Activated T-cell treated with anti-CD3 and anti-CD28 coated beads, Interleukin-2, amount 50 U/mL, for 24 hours (primary cell): ENCODE results near the gene DQX1.

Experiments
- DNase-seq: peaks from one replicate; pipeline ENCODE4 v3.0.0-alpha.2; 2020
- H3K27ac Mint-ChIP-seq: 2 replicates; pipeline ENCODE4 v1.8.0; 2020; ENCODE audit warnings: mild to moderate bottlenecking, mixed read lengths
- H3K27me3 Mint-ChIP-seq: 2 replicates; pipeline ENCODE4 v1.8.0; 2020; ENCODE audit warnings: mixed read lengths
- H3K36me3 Mint-ChIP-seq: 2 replicates; pipeline ENCODE4 v1.8.0; 2020; ENCODE audit warnings: low read depth, mixed read lengths
- H3K4me1 Mint-ChIP-seq: 2 replicates; pipeline ENCODE4 v1.8.0; 2020; ENCODE audit warnings: low read depth, mixed read lengths
- H3K4me3 Mint-ChIP-seq: 2 replicates; pipeline ENCODE4 v1.8.0; 2020; ENCODE audit warnings: mild to moderate bottlenecking, moderate library complexity, mixed read lengths
- H3K9me3 Mint-ChIP-seq: 2 replicates; pipeline ENCODE4 v1.8.0; 2020; ENCODE audit warnings: mixed read lengths

Gene DQX1

DNA sequence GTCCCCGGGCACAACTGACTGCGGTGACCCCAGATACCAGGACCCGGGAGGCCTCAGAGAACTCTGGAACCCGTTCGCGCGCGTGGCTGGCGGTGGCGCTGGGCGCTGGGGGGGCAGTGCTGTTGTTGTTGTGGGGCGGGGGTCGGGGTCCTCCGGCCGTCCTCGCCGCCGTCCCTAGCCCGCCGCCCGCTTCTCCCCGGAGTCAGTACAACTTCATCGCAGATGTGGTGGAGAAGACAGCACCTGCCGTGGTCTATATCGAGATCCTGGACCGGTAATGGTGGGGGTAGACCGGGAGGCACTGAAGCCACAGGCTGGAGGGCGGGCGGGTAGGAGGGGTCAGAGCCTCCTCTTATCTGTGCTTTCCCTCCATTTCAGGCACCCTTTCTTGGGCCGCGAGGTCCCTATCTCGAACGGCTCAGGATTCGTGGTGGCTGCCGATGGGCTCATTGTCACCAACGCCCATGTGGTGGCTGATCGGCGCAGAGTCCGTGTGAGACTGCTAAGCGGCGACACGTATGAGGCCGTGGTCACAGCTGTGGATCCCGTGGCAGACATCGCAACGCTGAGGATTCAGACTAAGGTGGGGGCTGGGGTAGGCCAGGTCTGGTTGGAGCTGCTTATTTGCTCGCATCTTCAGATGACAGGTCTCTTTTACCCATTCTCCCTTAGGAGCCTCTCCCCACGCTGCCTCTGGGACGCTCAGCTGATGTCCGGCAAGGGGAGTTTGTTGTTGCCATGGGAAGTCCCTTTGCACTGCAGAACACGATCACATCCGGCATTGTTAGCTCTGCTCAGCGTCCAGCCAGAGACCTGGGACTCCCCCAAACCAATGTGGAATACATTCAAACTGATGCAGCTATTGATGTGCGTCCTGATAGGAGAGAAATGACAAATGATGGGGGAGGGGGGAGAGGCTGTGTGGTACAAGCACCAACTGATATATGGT, 4.5 kb upstream of the DQX1 start:
- Mint-ChIP-seq H3K4me1 (peaks cover 40% of the 10 kb centered on the region), H3K4me3 (peak overlapping the region; percentile 100), H3K27ac (peak overlapping the region; percentile 99), H3K27me3 (no peaks in the 10 kb centered on the region), H3K9me3 (no peaks in the 10 kb centered on the region), H3K36me3 (peaks cover 76% of the 10 kb centered on the region)
- peak; percentile 68 for DNase-seq

DNA sequence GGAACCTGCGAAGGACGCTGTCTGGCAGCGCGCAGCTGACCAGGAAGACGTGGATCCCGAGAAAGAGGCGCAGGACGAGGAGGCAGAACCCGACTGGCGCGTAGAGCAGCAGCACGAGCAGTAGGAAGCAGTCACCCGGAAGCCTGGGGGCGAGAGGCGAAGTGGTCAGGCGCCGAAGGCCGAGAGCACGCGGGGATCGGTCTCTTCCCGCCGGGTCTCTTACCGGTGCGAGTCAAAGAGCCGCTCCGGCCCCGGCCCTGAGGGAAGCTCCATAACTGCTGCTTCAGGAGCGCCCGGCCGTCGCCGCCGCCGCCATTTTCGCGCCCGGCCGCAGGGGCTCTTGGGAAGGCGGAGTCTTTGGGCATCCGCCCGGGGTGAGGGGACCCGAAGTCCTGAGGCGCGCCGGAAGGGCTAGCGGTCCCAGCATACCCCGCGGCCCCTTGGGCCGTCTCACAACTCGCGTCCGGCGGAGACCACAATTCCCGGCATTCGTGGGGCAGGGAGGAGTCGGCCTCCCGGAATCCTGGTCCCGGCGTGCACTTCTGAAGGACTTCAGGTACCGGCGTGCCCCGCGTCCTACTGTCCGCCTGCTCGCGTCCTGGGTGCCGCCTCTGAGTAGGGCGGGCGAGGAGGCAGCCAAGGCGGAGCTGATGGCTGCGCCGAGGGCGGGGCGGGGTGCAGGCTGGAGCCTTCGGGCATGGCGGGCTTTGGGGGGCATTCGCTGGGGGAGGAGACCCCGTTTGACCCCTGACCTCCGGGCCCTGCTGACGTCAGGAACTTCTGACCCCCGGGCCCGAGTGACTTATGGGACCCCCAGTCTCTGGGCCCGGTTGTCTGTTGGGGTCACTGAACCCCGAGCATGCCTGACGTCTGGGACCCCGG, 3.6 kb upstream of the DQX1 start, which contains the start of the genes AUP1 and HTRA2:
TSS of gene AUP1 (minus strand) at position 350 of the 882 bp plus-strand sequence. CDS start at position 273, 77 bp downstream.
TSS of gene HTRA2 (plus strand) at position 577 of the 882 bp plus-strand sequence. CDS start at position 651, 74 bp downstream.
- Mint-ChIP-seq H3K27me3 (no peaks in the 10 kb centered on the region), H3K36me3 (peaks cover 82% of the 10 kb centered on the region), H3K4me3 (peak within 1 kb of the TSS; percentile 100), H3K4me1 (peaks cover 40% of the 10 kb centered on the region), H3K27ac (peak within 1 kb of the TSS; percentile 99), H3K9me3 (no peaks in the 10 kb centered on the region)
- peak; percentile 94 for DNase-seq

DNA sequence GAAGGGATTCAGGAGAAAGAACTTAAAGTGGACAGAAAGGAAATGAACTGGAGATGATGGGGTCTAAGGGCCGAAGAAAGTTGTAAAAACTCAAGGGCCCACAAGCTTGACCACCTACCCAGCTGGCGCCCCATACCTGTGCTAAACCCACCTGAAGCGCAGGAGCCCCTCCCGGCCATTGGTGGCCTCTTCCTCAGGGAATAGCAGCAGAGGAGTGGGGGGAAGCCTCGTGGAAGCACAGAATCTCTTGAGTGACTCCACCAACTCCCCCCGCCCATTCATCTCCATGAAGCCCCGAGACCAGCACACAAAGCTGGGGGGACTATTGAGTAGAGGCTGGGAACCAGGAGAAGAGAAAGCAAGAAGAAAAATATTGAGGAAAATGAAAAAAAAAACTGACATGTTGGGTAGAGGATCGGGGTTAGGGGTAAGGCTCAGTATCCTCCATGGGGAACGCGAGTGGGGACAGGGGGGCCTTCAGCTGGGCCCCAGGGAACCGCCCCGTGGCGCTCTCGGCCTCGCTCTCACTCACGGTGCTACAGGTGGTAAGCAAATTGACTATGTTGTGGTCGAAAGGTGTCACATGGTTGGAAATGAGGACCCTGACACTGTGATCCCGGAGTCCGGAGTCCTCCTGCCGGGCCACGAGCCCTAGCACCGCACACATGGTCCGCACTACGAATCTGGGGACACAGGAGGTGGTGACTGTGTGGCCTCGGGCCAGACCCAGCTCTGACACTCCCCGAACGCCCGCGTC, 2.7 kb upstream of the DQX1 start:
- Mint-ChIP-seq H3K27ac (peak overlapping the region; percentile 99), H3K27me3 (no peaks in the 10 kb centered on the region), H3K36me3 (peaks cover 79% of the 10 kb centered on the region), H3K4me3 (peak overlapping the region; percentile 100), H3K9me3 (no peaks in the 10 kb centered on the region), H3K4me1 (peaks cover 40% of the 10 kb centered on the region)
- DNase-seq: no peak

DNA sequence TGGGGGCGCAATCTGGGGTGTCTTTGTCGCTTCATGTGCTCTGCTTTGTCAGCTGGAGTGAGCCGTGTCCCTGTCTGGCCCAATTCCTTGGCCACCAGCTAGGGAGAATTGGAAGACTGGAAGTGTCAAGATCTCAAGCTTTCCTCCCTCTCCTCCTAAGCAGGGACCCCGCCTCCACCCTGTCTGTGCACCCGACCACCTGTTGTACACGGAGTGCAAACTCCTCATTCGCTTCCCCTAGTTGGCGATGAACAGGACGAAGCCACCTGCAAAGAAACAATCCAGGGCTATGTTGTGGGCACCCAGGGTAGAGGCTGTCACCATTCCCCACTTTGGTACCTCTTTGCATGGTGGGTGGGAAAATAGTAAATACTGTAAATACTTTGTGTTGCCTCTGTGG, 1.7 kb upstream of the DQX1 start:
- Mint-ChIP-seq H3K36me3 (peaks cover 70% of the 10 kb centered on the region), H3K27me3 (no peaks in the 10 kb centered on the region), H3K4me3 (peak overlapping the region; percentile 100), H3K27ac (peak overlapping the region; percentile 99), H3K9me3 (no peaks in the 10 kb centered on the region), H3K4me1 (peaks cover 40% of the 10 kb centered on the region)
- DNase-seq: no peak

DNA sequence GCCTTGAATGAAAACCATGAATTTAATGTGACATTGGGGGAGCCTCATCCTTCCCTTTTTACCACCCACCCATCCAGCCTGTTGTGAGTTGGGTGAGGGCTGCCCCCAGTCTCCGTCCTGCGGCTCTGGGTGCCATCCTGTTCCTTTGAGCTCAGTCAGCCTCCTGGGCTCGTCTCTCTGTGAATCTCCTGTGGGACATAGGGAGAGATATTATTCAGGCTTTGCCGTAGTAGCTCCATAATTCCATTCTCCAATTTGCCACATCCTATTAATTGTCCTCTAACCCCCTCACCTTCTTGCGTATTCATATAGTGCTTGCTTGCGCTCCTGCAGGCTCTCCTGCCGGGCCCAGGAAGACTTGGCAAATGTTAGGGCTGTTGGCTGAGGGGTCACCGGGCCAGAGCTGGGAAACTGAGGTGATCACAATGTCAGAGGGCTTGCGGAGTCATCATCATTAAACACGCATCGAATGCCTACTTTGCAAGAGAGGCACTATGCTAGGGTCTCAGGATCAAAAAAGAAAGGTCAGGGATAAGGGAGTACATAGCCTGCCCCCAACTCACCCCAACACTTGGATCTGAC, 709 bp upstream of the DQX1 start:
- Mint-ChIP-seq H3K36me3 (peaks cover 60% of the 10 kb centered on the region), H3K4me1 (peaks cover 34% of the 10 kb centered on the region), H3K4me3 (peak overlapping the region; percentile 10), H3K9me3 (no peaks in the 10 kb centered on the region), H3K27ac (peak overlapping the region; percentile 33), H3K27me3 (no peaks in the 10 kb centered on the region)
- no peak for DNase-seq

DNA sequence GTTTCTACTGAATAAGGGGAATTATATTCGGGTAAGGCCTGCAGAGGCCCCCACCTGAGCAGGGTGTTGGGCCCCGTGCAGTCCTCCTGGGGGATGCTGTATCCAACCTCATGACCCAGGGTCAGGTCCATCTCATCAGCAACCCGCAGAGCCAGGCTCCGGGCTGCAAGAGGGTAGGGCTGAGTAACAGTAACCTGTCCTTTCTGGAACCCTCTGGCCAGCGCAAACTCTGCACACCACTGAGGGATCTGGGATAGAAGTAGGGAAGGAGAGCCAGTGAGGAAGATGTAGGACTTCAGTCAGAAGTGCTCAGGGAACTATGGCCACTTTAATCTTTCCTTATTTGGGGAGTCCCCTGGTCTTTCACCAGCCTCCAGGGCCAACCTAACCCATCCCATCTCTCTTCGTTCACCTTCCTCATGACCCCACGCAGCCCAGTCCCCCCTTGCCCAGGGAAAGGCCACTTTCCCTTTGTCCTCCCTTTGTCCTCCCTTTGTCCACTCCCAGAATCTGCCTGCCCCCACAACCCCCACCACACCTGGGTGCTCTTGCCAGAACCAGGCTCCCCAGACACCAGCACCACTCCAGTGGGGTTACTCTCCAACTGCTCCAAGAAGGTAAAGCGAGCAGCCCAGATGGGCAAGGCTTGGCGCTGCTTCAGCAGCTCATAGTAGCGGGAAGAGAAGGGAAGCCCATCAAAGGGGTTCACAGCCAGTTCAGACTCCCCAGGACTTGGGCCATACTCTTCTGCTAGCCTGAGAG, 895 bp downstream of the DQX1 start:
- Mint-ChIP-seq H3K9me3 (no peaks in the 10 kb centered on the region), H3K27ac (peak overlapping the region; percentile 38), H3K27me3 (peaks cover 7% of the 10 kb centered on the region), H3K4me3 (no peak overlapping the region), H3K4me1 (peaks cover 23% of the 10 kb centered on the region), H3K36me3 (peaks cover 46% of the 10 kb centered on the region)
- DNase-seq: no peak

DNA sequence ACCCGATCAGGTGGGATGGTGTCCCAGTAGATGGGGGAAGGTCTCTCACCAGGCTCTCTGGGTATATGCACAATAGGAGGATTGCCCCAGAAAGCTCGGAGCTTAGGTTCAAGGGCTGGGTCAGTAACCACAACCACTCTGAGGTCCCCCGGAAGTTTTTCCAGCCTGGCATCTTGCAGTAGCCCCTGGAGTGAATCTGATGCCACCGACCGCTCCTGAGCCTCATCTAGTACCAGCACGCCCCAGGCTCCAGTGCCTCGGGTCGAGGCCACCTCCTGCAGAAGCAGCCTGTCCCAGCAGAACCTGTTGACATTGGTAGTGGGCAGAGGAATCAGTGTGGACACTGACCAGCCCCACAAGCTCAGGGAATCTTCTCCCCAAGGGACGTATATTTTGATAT, 2.0 kb downstream of the DQX1 start:
- no peak for DNase-seq
- no peaks in the 10 kb centered on the region for H3K9me3 Mint-ChIP-seq
- H3K4me3 Mint-ChIP-seq: no peak overlapping the region
- H3K4me1 Mint-ChIP-seq: peaks cover 23% of the 10 kb centered on the region
- H3K27me3 Mint-ChIP-seq: peaks cover 18% of the 10 kb centered on the region
- H3K36me3 Mint-ChIP-seq: peaks cover 41% of the 10 kb centered on the region
- H3K27ac Mint-ChIP-seq: no peak overlapping the region

DNA sequence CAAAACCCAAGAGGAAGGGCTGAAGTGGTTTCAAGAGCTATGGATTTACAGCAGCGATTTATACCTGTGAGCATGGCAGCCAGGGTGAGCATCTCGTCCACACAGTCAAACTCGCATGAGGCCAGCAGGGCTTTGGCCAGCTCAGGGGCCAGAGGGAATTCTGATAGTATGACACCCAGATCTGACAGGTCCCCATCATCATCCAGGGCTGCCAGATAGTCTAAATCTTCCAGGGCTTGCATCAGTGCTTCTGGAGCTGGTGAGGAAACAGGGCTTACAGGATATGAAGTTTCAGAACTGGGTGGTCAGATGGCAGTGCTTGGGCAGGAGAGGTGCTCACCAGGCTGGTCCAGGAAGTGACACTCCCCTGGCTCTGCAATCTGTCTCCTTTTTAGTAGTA, 3.5 kb downstream of the DQX1 start:
- Mint-ChIP-seq H3K27ac (no peak overlapping the region), H3K4me3 (no peak overlapping the region), H3K4me1 (peaks cover 14% of the 10 kb centered on the region), H3K27me3 (peaks cover 33% of the 10 kb centered on the region), H3K36me3 (peaks cover 26% of the 10 kb centered on the region), H3K9me3 (no peaks in the 10 kb centered on the region)
- DNase-seq: no peak

DNA sequence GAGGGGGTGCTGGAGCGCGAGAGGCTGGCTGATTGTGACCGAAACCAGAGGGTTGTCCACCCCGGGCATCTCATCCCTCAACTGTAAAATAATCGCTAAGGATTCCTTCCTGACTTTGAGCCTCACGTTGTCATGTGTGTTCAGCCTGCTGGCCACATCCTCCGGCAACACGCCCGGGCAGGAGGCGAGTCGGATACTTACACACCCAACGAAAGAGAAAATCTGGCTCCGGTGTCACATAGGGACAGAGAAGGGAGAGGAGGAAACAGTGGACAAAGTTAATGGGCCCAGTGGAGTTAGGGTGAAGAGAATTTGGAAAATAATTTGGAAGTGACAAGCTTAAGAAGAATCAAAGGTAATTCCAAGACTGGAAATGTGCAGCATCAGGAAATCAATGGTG, 9.4 kb downstream of the DQX1 start:
- no peaks in the 10 kb centered on the region for H3K9me3 Mint-ChIP-seq
- DNase-seq: no peak
- peak overlapping the region; percentile 48 for H3K4me3 Mint-ChIP-seq
- peaks cover 81% of the 10 kb centered on the region for H3K27me3 Mint-ChIP-seq
- H3K27ac Mint-ChIP-seq: no peak overlapping the region
- peaks cover 25% of the 10 kb centered on the region for H3K4me1 Mint-ChIP-seq
- H3K36me3 Mint-ChIP-seq: no peaks in the 10 kb centered on the region

DNA sequence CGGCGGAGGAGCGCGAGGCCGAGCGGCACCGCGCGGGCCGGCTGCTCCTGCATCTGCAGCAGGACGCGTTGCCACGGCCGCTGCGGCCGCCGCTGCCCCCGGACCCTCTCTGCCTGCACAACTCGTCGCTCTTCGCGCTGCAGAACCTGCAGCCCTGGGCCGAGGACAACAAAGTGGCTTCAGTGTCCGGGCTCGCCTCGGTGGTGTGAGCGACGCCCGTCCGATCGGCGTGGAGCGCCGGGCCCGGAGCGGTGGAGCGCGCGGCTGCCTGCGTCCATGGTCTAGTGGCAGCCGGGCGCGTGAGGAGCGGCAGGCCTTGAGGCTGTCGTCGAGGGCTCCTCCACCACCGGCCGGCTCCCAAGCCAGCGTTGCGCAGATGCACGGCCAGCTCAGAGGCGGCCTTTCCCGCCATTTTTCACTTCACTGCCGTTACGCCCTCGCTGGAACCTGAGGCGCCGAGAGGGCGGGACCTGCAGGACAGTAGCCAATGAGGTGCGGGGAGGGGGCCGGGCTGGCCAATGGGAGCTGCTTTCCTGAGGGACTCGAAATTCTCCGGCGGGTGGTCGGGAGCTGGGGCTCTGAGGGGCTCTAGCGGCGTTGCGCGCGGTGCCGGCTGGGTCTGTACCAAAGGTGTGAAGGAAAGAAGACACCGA, 9.9 kb downstream of the DQX1 start:
- peaks cover 87% of the 10 kb centered on the region for H3K27me3 Mint-ChIP-seq
- H3K9me3 Mint-ChIP-seq: no peaks in the 10 kb centered on the region
- peak; percentile 87 for DNase-seq
- peak overlapping the region; percentile 48 for H3K4me3 Mint-ChIP-seq
- H3K4me1 Mint-ChIP-seq: peaks cover 26% of the 10 kb centered on the region
- no peaks in the 10 kb centered on the region for H3K36me3 Mint-ChIP-seq
- H3K27ac Mint-ChIP-seq: no peak overlapping the region

DNA sequence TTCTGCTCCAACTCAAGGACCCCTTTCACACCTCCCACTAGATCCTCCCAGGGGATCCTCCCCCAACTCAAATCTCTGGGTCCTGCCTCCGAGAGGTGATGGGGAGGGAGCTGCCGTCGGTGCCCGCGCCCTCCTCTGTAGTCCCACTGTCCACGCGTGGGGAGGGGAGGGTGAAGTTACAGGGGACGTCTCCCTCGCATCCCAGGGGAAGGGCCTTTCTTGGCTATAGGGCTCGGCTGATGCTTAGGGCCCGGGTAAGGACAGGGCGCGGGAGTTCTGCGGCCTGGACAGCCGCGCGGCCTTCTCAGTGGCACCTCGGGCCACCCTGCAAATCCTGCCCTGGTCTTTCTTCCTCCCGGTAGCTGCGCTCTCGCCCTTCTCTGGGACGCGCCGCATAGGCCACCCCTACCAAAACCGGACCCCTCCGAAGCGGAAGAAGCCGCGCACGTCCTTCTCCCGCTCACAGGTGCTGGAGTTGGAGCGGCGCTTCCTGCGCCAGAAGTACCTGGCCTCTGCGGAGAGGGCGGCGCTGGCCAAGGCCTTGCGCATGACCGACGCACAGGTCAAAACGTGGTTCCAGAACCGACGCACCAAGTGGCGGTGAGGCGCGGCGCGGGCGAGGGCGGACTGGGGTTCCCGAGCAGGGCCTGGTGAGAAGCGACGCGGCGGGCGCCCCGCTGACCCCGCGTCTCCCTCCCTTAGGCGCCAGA, 10.6 kb downstream of the DQX1 start:
- DNase-seq: no peak
- H3K27me3 Mint-ChIP-seq: peaks cover 87% of the 10 kb centered on the region
- no peaks in the 10 kb centered on the region for H3K36me3 Mint-ChIP-seq
- H3K4me3 Mint-ChIP-seq: peak overlapping the region; percentile 55
- no peaks in the 10 kb centered on the region for H3K9me3 Mint-ChIP-seq
- peak overlapping the region; percentile 14 for H3K27ac Mint-ChIP-seq
- H3K4me1 Mint-ChIP-seq: peaks cover 29% of the 10 kb centered on the region
